NAMALWA (cell line): ENCODE measurements around the gene CCNJL.

ENCODE experiments used
- DNase-seq: peaks from one replicate; pipeline ENCODE4 v3.0.0-alpha.2; 2015; ENCODE audit warnings: low spot score

CCNJL gene

GRCh38 chr5:160221082-160221481 lies 91.3 kb downstream of the CCNJL start:
- DNase-seq: no peak

DNA sequence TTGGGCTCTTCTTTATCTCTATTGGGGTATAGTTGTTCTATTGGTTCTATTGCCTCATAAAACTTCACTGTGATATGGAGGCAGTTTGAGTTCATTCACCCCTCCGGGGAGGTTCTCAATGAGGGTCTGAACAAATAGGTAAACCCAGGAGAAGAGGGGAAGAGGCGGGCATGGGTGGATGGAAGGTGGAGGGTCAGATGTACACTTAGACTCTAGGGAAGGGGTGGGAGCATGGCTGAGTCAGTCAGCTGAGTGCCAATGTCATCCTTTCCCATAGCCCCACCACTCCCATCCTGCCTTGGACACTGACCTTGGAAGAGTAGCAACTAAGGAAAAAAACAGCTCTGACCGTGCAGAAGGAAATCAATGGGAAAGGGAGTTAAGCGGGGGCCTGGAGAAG lies 93.0 kb downstream of the CCNJL start:
- DNase-seq: no peak

GRCh38 chr5:160213537-160213936 lies 98.8 kb downstream of the CCNJL start:
- DNase-seq: peak; percentile 54

- DNase-seq: no peak
These were observed 101.0 kb downstream of the CCNJL start for GRCh38 chr5:160211352-160211751.

GRCh38 chr5:160210606-160211005 lies 101.8 kb downstream of the CCNJL start:
- DNase-seq: no peak

- no peak for DNase-seq
These were observed 102.4 kb downstream of the CCNJL start for GRCh38 chr5:160209917-160210316.

GRCh38 chr5:160207061-160207460 lies 105.3 kb downstream of the CCNJL start:
- DNase-seq: no peak
